Fibroblast of pulmonary artery (primary cell): Measurements from ENCODE around the gene ZNF688.
A peak's percentile ranks its signal among the peaks of the same experiment; 100 is the strongest.

Experiments used
- DNase-seq: peaks from one replicate; pipeline ENCODE4 v3.0.0-alpha.2; 2010; ENCODE audit warnings: low read depth
- H3K4me3 ChIP-seq: replicated peaks from 2 replicates; pipeline ENCODE4 v1.5.1; 2011; ENCODE audit warnings: low read depth, mild to moderate bottlenecking, control low read depth, low read length, moderate library complexity
- TF ChIP-seq, protein P1 (sequence below): IDR thresholded peaks from 2 replicates; pipeline ENCODE4 v1.5.1; 2011; ENCODE audit warnings: mild to moderate bottlenecking, control low read depth, low read length, inconsistent platforms; ENCODE audit errors: missing control alignments

ZNF688 gene

GRCh38 chr16:30535777-30536190 lies 35.7 kb downstream of the ZNF688 start:
- H3K4me3 ChIP-seq, result peak overlapping the region; percentile 73
- TF ChIP-seq, protein P1, sequence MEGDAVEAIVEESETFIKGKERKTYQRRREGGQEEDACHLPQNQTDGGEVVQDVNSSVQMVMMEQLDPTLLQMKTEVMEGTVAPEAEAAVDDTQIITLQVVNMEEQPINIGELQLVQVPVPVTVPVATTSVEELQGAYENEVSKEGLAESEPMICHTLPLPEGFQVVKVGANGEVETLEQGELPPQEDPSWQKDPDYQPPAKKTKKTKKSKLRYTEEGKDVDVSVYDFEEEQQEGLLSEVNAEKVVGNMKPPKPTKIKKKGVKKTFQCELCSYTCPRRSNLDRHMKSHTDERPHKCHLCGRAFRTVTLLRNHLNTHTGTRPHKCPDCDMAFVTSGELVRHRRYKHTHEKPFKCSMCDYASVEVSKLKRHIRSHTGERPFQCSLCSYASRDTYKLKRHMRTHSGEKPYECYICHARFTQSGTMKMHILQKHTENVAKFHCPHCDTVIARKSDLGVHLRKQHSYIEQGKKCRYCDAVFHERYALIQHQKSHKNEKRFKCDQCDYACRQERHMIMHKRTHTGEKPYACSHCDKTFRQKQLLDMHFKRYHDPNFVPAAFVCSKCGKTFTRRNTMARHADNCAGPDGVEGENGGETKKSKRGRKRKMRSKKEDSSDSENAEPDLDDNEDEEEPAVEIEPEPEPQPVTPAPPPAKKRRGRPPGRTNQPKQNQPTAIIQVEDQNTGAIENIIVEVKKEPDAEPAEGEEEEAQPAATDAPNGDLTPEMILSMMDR, result peak; percentile 73
- DNase-seq, result peak; percentile 72

DNA sequence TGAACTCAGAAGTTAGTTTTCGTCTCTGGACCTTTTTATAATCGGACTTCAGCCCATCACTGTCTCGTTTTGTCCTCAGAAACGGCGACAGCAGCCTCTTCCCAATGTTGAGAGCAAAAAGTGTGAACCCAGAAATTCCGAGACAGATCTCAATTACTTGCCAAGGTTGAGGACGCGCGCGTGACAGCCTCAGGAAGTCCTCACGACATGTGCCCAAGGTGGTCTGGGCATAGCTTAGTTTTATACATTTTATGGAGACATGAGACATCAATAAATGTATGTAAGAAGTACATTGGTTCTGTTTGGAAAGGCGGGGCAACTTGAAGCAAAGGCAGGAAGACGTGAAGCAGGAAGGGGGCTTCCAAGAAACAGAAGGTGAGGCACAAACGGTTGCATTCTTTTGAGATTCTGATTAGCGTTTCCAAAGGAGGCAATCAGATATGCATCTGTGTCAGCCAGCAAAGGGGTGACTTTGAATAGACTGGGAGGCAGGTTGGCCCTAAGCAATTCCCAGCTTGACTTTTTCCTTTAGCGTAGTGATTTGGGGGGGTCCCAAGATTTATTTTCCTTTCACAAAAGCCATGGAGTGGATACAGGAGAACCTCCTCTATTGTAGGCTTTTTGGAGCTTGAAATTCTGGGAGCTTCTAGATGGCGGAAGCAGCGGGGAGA lies 36.3 kb downstream of the ZNF688 start:
- DNase-seq, result no peak
- peak overlapping the region; percentile 73 for H3K4me3 ChIP-seq
- TF ChIP-seq, protein P1, result no peak

DNA sequence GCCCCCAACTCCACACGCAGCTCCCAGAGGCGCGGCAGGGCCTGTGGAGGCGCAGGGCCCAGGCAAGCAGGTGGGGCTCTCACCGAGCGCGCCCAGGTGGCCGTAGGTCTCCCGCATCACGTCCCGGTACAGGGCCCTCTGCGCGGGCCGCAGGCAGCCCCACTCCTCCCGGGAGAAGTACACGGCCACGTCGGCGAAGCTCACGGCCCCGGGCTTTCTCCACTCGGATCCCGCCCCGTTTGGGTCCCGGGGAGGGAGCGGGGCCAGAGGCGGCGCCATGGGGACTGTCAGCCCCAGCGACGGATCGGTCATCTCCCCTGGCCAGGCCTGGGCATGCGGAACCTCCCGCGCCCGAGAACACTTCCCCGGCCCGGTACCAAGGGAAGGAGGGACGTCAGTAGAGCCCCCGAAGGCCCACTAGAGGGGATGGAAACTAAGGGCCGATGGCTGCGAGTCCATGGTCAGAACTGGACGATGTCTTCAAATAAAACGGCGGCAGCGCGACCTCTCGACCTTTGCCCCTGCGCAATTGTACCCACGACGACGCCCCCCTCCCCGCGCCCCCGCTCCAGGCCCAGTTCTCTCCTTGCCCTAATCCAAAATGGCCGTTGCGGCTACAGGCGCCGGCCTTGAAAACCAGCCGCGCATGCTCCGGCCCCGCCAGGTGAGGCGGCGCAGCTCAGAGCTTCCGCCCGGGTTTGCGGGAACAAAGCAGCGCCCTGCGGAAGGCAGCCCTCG lies 37.0 kb downstream of the ZNF688 start, which contains the start of gene ZNF747:
Gene ZNF747, minus strand, starts transcription at position 491 of the 738 bp plus-strand sequence. Its CDS starts 179 bp downstream, at position 312.
- peak; percentile 77 for DNase-seq
- peak within 1 kb of the TSS; percentile 73 for H3K4me3 ChIP-seq
- TF ChIP-seq, protein P1, result no peak

GRCh38 chr16:30533748-30534367 lies 37.7 kb downstream of the ZNF688 start:
- no peak for DNase-seq
- peak overlapping the region; percentile 73 for H3K4me3 ChIP-seq
- TF ChIP-seq, protein P1, result no peak

- TF ChIP-seq, protein P1, result no peak
- H3K4me3 ChIP-seq, result no peak overlapping the region
- no peak for DNase-seq
Observed at GRCh38 chr16:30533146-30533522, 38.4 kb downstream of the ZNF688 start.

DNA sequence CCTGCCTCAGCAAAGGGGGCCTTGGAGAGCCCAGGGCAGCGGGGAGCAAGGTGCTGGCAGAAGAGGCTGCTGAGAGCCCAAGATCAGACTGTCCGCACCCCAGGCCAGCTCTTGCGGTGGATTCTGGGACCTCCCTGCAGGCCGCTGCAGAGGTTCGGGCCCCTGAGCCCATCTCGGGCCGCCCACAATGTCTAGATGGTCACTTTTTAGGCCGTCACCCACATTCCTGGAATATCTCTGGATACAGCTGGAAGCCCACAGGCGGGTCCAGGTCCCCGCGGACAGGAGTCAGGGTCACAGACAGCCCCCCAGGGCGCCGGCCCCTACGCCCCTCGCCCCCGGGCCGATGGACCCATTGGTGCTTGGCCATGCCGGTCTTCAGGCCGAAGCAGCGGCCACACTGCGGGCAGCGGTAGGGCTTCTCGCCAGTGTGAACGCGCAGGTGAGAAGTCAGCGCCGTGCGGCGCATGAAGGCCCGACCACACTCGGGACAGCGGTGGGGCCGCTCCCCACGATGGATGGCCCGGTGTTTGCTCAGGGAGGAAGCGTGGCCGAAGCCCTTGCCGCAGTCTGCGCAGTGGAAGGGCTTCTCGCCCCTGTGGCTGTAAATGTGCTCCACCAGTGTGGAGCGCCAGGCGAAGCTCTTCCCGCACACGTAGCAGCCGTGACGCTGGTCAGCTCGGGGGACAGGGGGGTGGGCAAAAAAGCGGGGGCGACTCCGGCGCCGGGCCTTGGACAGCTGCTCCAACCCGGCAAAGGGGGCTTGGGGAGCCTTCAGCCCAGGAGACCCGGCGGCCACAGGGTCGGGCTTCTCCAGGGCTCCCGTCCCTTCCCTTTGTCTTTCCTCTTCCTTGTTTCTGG lies 39.0 kb downstream of the ZNF688 start:
- H3K4me3 ChIP-seq, result no peak overlapping the region
- no peak for DNase-seq
- TF ChIP-seq, protein P1, result no peak
